GM12878 (cell line): ENCODE measurements around the gene TRIAP1. TPM values are rescaled to one million over a fixed set of nuclear protein-coding genes. Genes with fewer than 3 reads are reported as not detected.

Experiments
- ATAC-seq: fragments of 200-7000 bp; cut with Tn5 transposase; 3 replicates; pipeline ENCODE4 v1.9.1; 2020; ENCODE audit warnings: mild to moderate bottlenecking, moderate library complexity
- BruUV-seq: library from RNA; stranded (reverse); fragments of 400-500 nt; replicated peaks from 2 replicates; lab custom pipeline; 2021; lab: Mats Ljungman, UMichigan
- CTCF ChIA-PET: fragments of 300-600 bp; sonication (Branson Sonifier 250); formaldehyde crosslinking; extraction: SDS; loops from one replicate; lab custom pipeline; 2021; ENCODE audit warnings: inconsistent platforms; lab: Yijun Ruan, JAX
- POLR2A ChIA-PET: fragments of 350-600 bp; formaldehyde crosslinking; extraction: SDS; loops from one replicate; lab custom pipeline; 2021; ENCODE audit warnings: inconsistent platforms; lab: Charles Lee
- RAD21 ChIA-PET: fragments of 300-600 bp; sonication (Branson Sonifier 250); formaldehyde crosslinking; loops from one replicate; lab custom pipeline; 2023; ENCODE audit warnings: antibody characterized with exemption; ENCODE audit not compliant: unreplicated experiment; lab: Charles Lee
- SMC1A ChIA-PET: fragments of 300-600 bp; sonication (Branson Sonifier 250); formaldehyde crosslinking; loops from one replicate; lab custom pipeline; 2023; ENCODE audit not compliant: unreplicated experiment, uncharacterized antibody; lab: Charles Lee
- DNase-seq: peaks from one replicate; pipeline ENCODE4 v3.0.0-alpha.2; 2011; ENCODE audit warnings: low read depth, low spot score
- FAIRE-seq: peaks from 3 replicates; lab custom pipeline; 2011; peaks lifted over from hg19 to GRCh38; lab: Jason Lieb, UNC
- H2AFZ ChIP-seq: 2 replicates; pipeline ENCODE4 v1.6.0; 2011; ENCODE audit warnings: low read depth, low read length, control low read depth; ENCODE audit not compliant: control insufficient read depth
- H3K27ac ChIP-seq: 2 replicates; pipeline ENCODE4 v1.5.1; 2011; ENCODE audit warnings: control low read depth; ENCODE audit not compliant: control insufficient read depth, insufficient read depth
- H3K27me3 ChIP-seq, 2 experiments: replicated peaks in 1 of 2; 2 replicates each; pipeline versions ENCODE4 v1.6.0 to v1.6.1; 2011; ENCODE audit warnings: low read length in 1 of 2; ENCODE audit not compliant: control insufficient read depth in 2 of 2, insufficient read depth in 2 of 2
- H3K36me3 ChIP-seq, 2 experiments: 2 replicates each; pipeline ENCODE4 v1.5.1; 2011; ENCODE audit warnings: low read length in 1 of 2; ENCODE audit not compliant: control insufficient read depth in 2 of 2, insufficient read depth in 2 of 2
- H3K4me1 ChIP-seq: 2 replicates; pipeline ENCODE4 v1.6.1; 2011; ENCODE audit warnings: mild to moderate bottlenecking, low read length, moderate library complexity, mixed read lengths; ENCODE audit not compliant: control insufficient read depth, insufficient read depth
- H3K4me2 ChIP-seq: 2 replicates; pipeline ENCODE4 v1.6.0; 2011; ENCODE audit warnings: control low read depth; ENCODE audit not compliant: control insufficient read depth, insufficient read depth
- H3K4me3 ChIP-seq: fragments of 200-600 bp; sonication (generic); 2 replicates; pipeline ENCODE4 v1.5.1; 2016
- H3K79me2 ChIP-seq: 2 replicates; pipeline ENCODE4 v1.6.0; 2011; ENCODE audit warnings: low read length; ENCODE audit not compliant: control insufficient read depth, insufficient read depth
- H3K9ac ChIP-seq: 2 replicates; pipeline ENCODE4 v1.8.0; 2011; ENCODE audit warnings: low read length, control low read depth, mixed read lengths; ENCODE audit not compliant: control insufficient read depth, insufficient read depth
- H3K9me3 ChIP-seq: replicated peaks from 3 replicates; pipeline ENCODE4 v1.5.1; 2011; ENCODE audit warnings: mild to moderate bottlenecking, low read length; ENCODE audit not compliant: control insufficient read depth, insufficient read depth
- H4K20me1 ChIP-seq: 2 replicates; pipeline ENCODE4 v1.6.0; 2011; ENCODE audit not compliant: control insufficient read depth, insufficient read depth
- ATF2 ChIP-seq: IDR thresholded peaks from 2 replicates; pipeline ENCODE4 v1.6.1; 2012; ENCODE audit warnings: low read length, inconsistent platforms
- CHD4 ChIP-seq: fragments of 200-600 bp; sonication (generic); IDR thresholded peaks from 2 replicates; pipeline ENCODE4 v1.6.1; 2016; ENCODE audit warnings: mild to moderate bottlenecking
- ETV6 ChIP-seq, 2 experiments: fragments of 450-650 bp in 1 of 2; IDR thresholded peaks in 1 of 2; conservative IDR thresholded peaks in 1 of 2; 2 replicates each; pipeline ENCODE4 v1.6.1; 2014; ENCODE audit warnings: antibody characterized with exemption in 1 of 2, borderline replicate concordance in 1 of 2, low read depth in 1 of 2, mild to moderate bottlenecking in 1 of 2, moderate library complexity in 1 of 2
- KDM1A ChIP-seq: fragments of 200-600 bp; sonication (generic); IDR thresholded peaks from 2 replicates; pipeline ENCODE4 v1.6.1; 2016; ENCODE audit warnings: borderline replicate concordance
- RAD51 ChIP-seq: fragments of 450-650 bp; IDR thresholded peaks from 2 replicates; pipeline ENCODE4 v1.6.1; 2016; ENCODE audit warnings: moderate library complexity, mild to moderate bottlenecking, inconsistent platforms
- RBBP5 ChIP-seq: fragments of 200-600 bp; sonication (generic); conservative IDR thresholded peaks from 2 replicates; pipeline ENCODE4 v1.6.1; 2016
- WGBS: methylation state at CpG from one replicate; pipeline ENCODE4 v1.1.6; 2016; ENCODE audit warnings: low lambda C conversion rate; ENCODE audit not compliant: insufficient replicate concordance, insufficient coverage; ENCODE audit errors: missing lambda C conversion rate; 5-methylcytosine and 5-hydroxymethylcytosine counted together
- in situ Hi-C: fragments of 300-500 bp; cut with MboI; formaldehyde crosslinking; loops from 9 replicates; pipeline ENCODE4 v1.14.3; 2018; ENCODE audit warnings: mixed read lengths
- intact Hi-C: fragments of 100-400 bp; cut with micrococcal nuclease; formaldehyde crosslinking; loops from one replicate; pipeline ENCODE4 v1.14.2; 2022; ENCODE audit not compliant: unreplicated experiment
- polyA plus RNA-seq, 11 experiments: library from polyadenylated mRNA; depleted of rRNA in 4 of 11; unstranded in 6 of 11; stranded (reverse) in 5 of 11; fragments of >200 nt; fragmentation: Nextera tagmentation in 4 of 11; fragmentation: Illumina TruSeq in 1 of 11; extraction: Ambion mirVana in 4 of 11; extraction: Trizol in 1 of 11; gene quantifications; 1 replicate in 1 of 11; 2 replicates in 10 of 11; pipeline versions ENCODE4 v1.2.1 to v1.2.3, GENCODE V29; 2011 to 2016; ENCODE audit warnings: inconsistent platforms in 2 of 11, missing spikeins in 2 of 11, low read depth in 1 of 11
- total RNA-seq, 4 experiments: library from RNA; depleted of rRNA in 3 of 4; stranded (reverse); fragments of >200 nt in 3 of 4; fragmentation: Illumina TruSeq in 1 of 4; extraction: Trizol in 1 of 4; gene quantifications; 2 replicates each; pipeline versions ENCODE4 v1.2.1 to v1.2.3, GENCODE V29; 2013 to 2021
- TF ChIP-seq, protein P1 (sequence below): IDR thresholded peaks from 2 replicates; pipeline ENCODE4 v1.6.1; 2011; ENCODE audit warnings: borderline replicate concordance, low read depth, mild to moderate bottlenecking, moderate library complexity, low read length; ENCODE audit not compliant: insufficient read depth, poor library complexity, severe bottlenecking
- TF ChIP-seq, protein P2 (sequence below): fragments of 450-650 bp; conservative IDR thresholded peaks from 2 replicates; pipeline ENCODE4 v1.6.1; 2017; ENCODE audit warnings: mild to moderate bottlenecking, moderate library complexity

TRIAP1 gene
- total and polyA plus RNA-seq, 10 of the 15 experiments (the other 5 are each of a cell fraction or from before 2014, with no cell fraction given) = 44.8 to 346 (median 80.8) TPM

GRCh38 chr12:120483621-120484020 is 37.4 kb upstream of the TRIAP1 start:
- H3K9ac ChIP-seq = no peak overlapping the region
- in situ Hi-C loops = no loop called here
- ATAC-seq = no peak

More at GRCh38 chr12:120483621-120484020, 37.4 kb upstream of the TRIAP1 start:
- Histone ChIP-seq H3K27ac (no peak overlapping the region), H3K79me2 (no peaks in the 10 kb centered on the region), H3K4me1 (no peaks in the 10 kb centered on the region; the same call in 1 of the 2 replicates), H3K9me3 (no peaks in the 10 kb centered on the region), H2AFZ (no peak overlapping the region), H3K4me3 (no peak overlapping the region), H4K20me1 (no peaks in the 10 kb centered on the region), H3K36me3 (no peaks in the 10 kb centered on the region), H3K4me2 (no peak overlapping the region), H3K27me3 (no peaks in the 10 kb centered on the region)
- WGBS = 100% methylated on average over 1 of the region's 1 CpG
- ChIA-PET CTCF (interaction anchor here (0.6 to 2.0 kb wide), 5 partner anchors 11 to 307 kb away, joined by 3 to 7 read pairs (median 3); partner anchors contain the start of genes DYNLL1 and SIRT4), POLR2A (interaction anchor here (0.6 to 0.7 kb wide), 2 partner anchors 55 to 198 kb away, joined by 3 read pairs; no protein-coding TSS in a partner anchor), SMC1A (interaction anchor here (0.9 kb wide), 1 partner anchor 9 kb away, joined by 3 read pairs; no protein-coding TSS in a partner anchor), RAD21 (no interaction called here)
- BruUV-seq = no TSS peak
- intact Hi-C loops = no loop called here
- FAIRE-seq (no peak), DNase-seq (no peak)
- TF ChIP-seq, protein P1, sequence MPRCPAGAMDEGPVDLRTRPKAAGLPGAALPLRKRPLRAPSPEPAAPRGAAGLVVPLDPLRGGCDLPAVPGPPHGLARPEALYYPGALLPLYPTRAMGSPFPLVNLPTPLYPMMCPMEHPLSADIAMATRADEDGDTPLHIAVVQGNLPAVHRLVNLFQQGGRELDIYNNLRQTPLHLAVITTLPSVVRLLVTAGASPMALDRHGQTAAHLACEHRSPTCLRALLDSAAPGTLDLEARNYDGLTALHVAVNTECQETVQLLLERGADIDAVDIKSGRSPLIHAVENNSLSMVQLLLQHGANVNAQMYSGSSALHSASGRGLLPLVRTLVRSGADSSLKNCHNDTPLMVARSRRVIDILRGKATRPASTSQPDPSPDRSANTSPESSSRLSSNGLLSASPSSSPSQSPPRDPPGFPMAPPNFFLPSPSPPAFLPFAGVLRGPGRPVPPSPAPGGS = no peak
- TF ChIP-seq CHD4 = no peak
- no peak for TF ChIP-seq ATF2
- no peak for TF ChIP-seq RAD51
- no peak for TF ChIP-seq KDM1A
- no peak for TF ChIP-seq RBBP5
- TF ChIP-seq ETV6 (conservative IDR thresholded peaks at IDR 0.05 in 1 of 2, IDR thresholded peaks at IDR 0.05 in 1 of 2; ENCODE audit: borderline replicate concordance in 1 of 2, low read depth in 1 of 2) = no peak
- TF ChIP-seq, protein P2, sequence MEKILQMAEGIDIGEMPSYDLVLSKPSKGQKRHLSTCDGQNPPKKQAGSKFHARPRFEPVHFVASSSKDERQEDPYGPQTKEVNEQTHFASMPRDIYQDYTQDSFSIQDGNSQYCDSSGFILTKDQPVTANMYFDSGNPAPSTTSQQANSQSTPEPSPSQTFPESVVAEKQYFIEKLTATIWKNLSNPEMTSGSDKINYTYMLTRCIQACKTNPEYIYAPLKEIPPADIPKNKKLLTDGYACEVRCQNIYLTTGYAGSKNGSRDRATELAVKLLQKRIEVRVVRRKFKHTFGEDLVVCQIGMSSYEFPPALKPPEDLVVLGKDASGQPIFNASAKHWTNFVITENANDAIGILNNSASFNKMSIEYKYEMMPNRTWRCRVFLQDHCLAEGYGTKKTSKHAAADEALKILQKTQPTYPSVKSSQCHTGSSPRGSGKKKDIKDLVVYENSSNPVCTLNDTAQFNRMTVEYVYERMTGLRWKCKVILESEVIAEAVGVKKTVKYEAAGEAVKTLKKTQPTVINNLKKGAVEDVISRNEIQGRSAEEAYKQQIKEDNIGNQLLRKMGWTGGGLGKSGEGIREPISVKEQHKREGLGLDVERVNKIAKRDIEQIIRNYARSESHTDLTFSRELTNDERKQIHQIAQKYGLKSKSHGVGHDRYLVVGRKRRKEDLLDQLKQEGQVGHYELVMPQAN = no peak
